Right atrium auricular region (tissue), 2 donors: ENCODE data around the gene QRFPR. TPM values are rescaled to one million over a fixed set of nuclear protein-coding genes. Genes with fewer than 3 reads are reported as not detected.

Experiments
- total RNA-seq, 2 donors: library from RNA; depleted of rRNA; stranded (reverse); fragments of >200 nt; gene quantifications; one replicate each; pipeline ENCODE4 v1.1.0, GENCODE V29; 2016

QRFPR gene
- total RNA-seq, 2 donors from 2014 or later: 1.6 to 1.8 TPM

Other genes starting within 250 kb of the QRFPR start
- not detected for gene TNIP3, start 216.7 kb downstream of the QRFPR start, total RNA-seq